Measurements from ENCODE around the gene QRSL1. TPM values are rescaled to one million over a fixed set of nuclear protein-coding genes. Genes with fewer than 3 reads are reported as not detected.
A peak's percentile ranks its signal among the peaks of the same experiment; 100 is the strongest.
"Not testable (repeated sequence)": the region's sequence is repeated elsewhere in the genome, so short reads cannot be mapped to it uniquely, and the experiment has no call there.

Gene QRSL1
- total RNA-seq, 1 donor from 2014 or later = 18.3 TPM

DNA sequence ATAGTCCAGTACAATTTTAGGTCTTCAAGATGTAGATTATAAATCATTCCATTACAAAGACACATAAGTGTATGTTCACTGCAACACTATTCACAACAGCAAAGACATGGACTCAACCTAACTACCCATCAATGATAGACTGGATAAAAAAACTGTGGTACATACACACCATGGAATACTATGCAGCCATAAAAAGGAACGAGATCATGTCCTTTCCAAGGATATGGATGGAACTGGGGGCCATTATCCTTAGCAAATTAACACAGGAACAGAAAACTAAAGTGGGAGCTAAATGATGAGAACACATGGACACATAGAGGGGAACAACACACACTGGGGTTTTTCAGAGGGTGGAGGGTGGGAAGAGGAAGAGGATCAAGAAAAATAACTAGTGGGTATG, 6.3 kb upstream of the QRSL1 start:
- TF ChIP-seq, protein P1, sequence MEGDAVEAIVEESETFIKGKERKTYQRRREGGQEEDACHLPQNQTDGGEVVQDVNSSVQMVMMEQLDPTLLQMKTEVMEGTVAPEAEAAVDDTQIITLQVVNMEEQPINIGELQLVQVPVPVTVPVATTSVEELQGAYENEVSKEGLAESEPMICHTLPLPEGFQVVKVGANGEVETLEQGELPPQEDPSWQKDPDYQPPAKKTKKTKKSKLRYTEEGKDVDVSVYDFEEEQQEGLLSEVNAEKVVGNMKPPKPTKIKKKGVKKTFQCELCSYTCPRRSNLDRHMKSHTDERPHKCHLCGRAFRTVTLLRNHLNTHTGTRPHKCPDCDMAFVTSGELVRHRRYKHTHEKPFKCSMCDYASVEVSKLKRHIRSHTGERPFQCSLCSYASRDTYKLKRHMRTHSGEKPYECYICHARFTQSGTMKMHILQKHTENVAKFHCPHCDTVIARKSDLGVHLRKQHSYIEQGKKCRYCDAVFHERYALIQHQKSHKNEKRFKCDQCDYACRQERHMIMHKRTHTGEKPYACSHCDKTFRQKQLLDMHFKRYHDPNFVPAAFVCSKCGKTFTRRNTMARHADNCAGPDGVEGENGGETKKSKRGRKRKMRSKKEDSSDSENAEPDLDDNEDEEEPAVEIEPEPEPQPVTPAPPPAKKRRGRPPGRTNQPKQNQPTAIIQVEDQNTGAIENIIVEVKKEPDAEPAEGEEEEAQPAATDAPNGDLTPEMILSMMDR (IDR thresholded peaks at IDR 0.05; ENCODE audit: unreplicated experiment) = no peak
- Mint-ChIP-seq H3K4me1 (ENCODE audit: low read depth) (peaks cover 27% of the 10 kb centered on the region), H3K36me3 (ENCODE audit: insufficient read depth) (peaks cover 23% of the 10 kb centered on the region), H3K4me3 (ENCODE audit: low read depth) (no peak overlapping the region), H3K9me3 (ENCODE audit: low read depth) (peaks cover 20% of the 10 kb centered on the region), H3K27me3 (no peaks in the 10 kb centered on the region), H3K27ac (peak overlapping the region; percentile 59)
- DNase-seq (ENCODE audit: low spot score, unreplicated experiment) = no peak

DNA sequence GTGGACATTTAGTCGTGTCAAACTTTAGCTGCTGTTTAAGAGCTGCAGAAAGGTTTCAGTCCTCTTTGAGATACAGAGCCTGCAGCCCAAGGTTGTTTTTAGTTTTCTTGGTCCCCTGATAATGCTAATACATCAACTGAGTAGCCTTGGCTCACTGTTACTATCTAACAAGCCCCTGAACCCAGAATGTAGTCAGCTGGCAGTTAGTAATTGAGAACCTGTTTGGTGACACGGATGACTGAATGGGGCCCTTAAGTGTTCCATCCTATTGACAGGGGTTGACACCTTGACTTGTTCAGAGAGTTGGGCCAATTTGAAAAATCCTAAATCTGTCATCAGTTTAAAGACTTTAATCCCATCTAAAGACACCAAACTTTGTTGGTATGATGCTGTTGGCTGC, 2.9 kb upstream of the QRSL1 start:
- peaks cover 17% of the 10 kb centered on the region for H3K9me3 Mint-ChIP-seq (ENCODE audit: low read depth)
- no peaks in the 10 kb centered on the region for H3K27me3 Mint-ChIP-seq
- TF ChIP-seq, protein P1 (IDR thresholded peaks at IDR 0.05; ENCODE audit: unreplicated experiment) = no peak
- H3K4me1 Mint-ChIP-seq (ENCODE audit: low read depth) = peaks cover 28% of the 10 kb centered on the region
- H3K36me3 Mint-ChIP-seq (ENCODE audit: insufficient read depth) = peaks cover 18% of the 10 kb centered on the region
- H3K4me3 Mint-ChIP-seq (ENCODE audit: low read depth) = no peak overlapping the region
- H3K27ac Mint-ChIP-seq = peak overlapping the region; percentile 56
- DNase-seq (ENCODE audit: low spot score, unreplicated experiment) = no peak

DNA sequence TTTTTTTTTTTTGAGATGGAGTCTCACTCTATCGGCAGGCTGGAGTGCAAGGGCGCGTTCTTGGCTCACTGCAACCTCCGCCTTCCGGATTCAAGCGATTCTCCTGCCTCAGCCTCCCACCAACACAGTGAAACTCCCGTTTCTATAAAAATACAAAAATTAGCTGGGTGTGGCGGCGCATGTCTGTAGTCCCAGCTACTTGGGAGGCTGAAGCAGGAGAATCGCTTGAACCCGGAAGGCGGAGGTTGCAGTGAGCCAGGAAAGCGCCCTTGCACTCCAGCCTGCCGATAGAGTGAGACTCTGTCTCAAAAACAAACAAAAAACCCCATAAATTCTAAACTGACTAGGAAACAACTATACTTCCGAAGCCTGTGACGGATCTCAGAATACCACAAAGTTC, 1.6 kb upstream of the QRSL1 start:
- not testable (repeated sequence) for H3K27me3 Mint-ChIP-seq; DNase-seq (ENCODE audit: low spot score, unreplicated experiment); H3K9me3 Mint-ChIP-seq (ENCODE audit: low read depth); H3K27ac Mint-ChIP-seq
- peaks cover 31% of the 10 kb centered on the region for H3K4me1 Mint-ChIP-seq (ENCODE audit: low read depth)
- H3K4me3 Mint-ChIP-seq (ENCODE audit: low read depth) = peak overlapping the region; percentile 37
- H3K36me3 Mint-ChIP-seq (ENCODE audit: insufficient read depth) = peaks cover 11% of the 10 kb centered on the region

DNA sequence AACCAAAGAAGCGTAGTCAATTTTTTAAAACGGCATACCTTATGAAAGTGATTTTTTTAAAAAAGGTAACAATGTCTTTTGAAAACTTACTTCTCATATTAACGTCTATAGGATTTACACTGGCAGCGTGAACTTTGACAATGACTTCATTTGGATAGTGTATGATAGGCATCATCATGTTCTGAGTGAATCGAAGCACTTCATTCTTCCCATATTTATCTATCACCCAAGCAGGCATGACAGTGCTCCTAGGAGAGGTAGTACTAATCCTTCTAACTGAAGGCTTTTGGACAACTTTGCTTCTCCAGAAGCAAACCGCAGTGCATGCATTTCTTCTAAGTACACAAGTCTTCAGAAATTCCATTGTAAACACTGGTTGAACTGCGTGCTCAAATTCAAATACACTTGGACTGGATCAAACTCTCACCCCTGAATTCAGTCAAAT, 698 bp upstream of the QRSL1 start:
- Mint-ChIP-seq H3K27me3 (no peaks in the 10 kb centered on the region), H3K36me3 (ENCODE audit: insufficient read depth) (peaks cover 5% of the 10 kb centered on the region), H3K4me1 (ENCODE audit: low read depth) (peaks cover 33% of the 10 kb centered on the region), H3K4me3 (ENCODE audit: low read depth) (peak overlapping the region; percentile 94), H3K27ac (peak overlapping the region; percentile 99), H3K9me3 (ENCODE audit: low read depth) (peaks cover 4% of the 10 kb centered on the region)
- TF ChIP-seq, protein P1 (IDR thresholded peaks at IDR 0.05; ENCODE audit: unreplicated experiment) = no peak
- DNase-seq (ENCODE audit: low spot score, unreplicated experiment) = no peak

DNA sequence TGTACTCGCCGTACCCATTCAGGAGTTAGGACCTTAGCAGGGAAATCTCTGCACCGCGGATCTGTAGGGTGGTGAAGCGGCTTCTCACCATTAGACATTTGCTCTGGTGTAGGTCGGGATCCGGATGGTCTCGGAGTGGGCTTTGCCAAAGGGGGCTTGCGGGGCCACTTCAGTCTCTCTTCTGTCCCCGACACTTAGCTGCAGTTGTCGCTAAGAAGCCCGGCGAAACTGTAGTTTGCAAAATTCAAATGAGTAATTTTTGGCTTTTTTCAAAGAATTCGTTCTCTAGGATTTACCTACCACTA, 433 bp downstream of the QRSL1 start:
- peak overlapping the region; percentile 94 for H3K4me3 Mint-ChIP-seq (ENCODE audit: low read depth)
- peaks cover 33% of the 10 kb centered on the region for H3K4me1 Mint-ChIP-seq (ENCODE audit: low read depth)
- TF ChIP-seq, protein P1 (IDR thresholded peaks at IDR 0.05; ENCODE audit: unreplicated experiment) = no peak
- H3K27ac Mint-ChIP-seq = peak overlapping the region; percentile 99
- DNase-seq (ENCODE audit: low spot score, unreplicated experiment) = no peak
- H3K36me3 Mint-ChIP-seq (ENCODE audit: insufficient read depth) = peaks cover 9% of the 10 kb centered on the region
- H3K9me3 Mint-ChIP-seq (ENCODE audit: low read depth) = peaks cover 2% of the 10 kb centered on the region
- H3K27me3 Mint-ChIP-seq = no peaks in the 10 kb centered on the region

DNA sequence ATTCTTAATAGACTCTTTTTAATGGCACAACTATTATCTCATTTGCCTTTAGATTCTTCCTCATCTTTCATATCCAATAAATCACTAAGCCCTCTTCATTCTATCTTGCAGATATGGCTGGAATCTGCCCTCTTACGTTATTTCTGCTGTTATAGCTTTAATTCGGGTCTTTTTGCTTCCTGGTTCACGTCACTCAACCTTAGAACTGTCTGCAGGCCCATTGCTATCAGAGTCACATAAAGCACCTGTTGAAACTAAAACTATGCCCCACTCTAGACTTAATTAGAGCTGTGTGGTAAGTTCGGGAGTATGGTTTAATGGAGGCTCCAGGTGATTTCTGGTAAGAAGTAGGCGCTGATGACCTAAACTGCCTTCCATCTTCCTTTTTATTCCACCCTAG, 988 bp downstream of the QRSL1 start:
- Mint-ChIP-seq H3K27ac (peak overlapping the region; percentile 99), H3K9me3 (ENCODE audit: low read depth) (peaks cover 2% of the 10 kb centered on the region), H3K36me3 (ENCODE audit: insufficient read depth) (peaks cover 10% of the 10 kb centered on the region), H3K4me3 (ENCODE audit: low read depth) (peak overlapping the region; percentile 94), H3K4me1 (ENCODE audit: low read depth) (peaks cover 32% of the 10 kb centered on the region), H3K27me3 (no peaks in the 10 kb centered on the region)
- no peak for DNase-seq (ENCODE audit: low spot score, unreplicated experiment)
- TF ChIP-seq, protein P1 (IDR thresholded peaks at IDR 0.05; ENCODE audit: unreplicated experiment) = no peak

Data from progenitor cell of endocrine pancreas (in vitro differentiated cells).